Measurements from ENCODE around the gene IL17RA.

DNA sequence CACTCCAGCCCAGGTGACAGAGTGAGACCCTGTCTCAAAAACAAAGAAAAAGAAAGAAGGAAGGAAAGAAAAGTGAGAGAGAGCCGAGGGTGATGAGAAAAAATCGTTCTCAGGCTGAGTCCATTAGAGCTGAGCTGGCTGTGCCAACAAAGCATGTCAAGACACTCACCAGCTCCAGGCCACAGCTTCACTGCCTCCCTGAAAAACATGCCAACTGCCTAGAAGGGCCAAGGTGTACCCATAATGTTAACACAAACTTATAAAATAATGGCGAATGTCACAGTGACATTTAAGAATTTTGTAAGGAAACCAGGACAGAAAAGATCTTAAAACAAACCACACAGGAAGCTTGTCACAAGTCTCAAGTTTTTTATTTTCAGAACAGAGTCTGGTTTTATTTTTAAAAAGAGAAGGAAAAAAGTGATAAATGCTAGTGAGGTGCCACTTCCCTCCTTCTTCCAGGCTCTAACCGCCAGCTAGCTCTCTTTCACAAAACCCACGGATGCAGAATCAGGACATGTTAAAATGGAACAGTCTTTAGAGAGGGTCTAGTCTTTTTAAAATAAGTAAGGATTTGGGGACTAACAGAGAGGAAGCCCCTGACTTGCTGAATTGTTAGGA is 31.3 kb downstream of the IL17RA start:
- TF ChIP-seq POLR2A (IDR thresholded peaks at IDR 0.05): no peak
- TF ChIP-seq CTCF (IDR thresholded peaks at IDR 0.05): no peak
